ENCODE results near the gene TMEM240. TPM values are rescaled to one million over a fixed set of nuclear protein-coding genes. Genes with fewer than 3 reads are reported as not detected.
"Not testable (repeated sequence)": the region's sequence is repeated elsewhere in the genome, so short reads cannot be mapped to it uniquely, and the experiment has no call there.

Gene TMEM240
- total and polyA plus RNA-seq, 2 experiments from 2014 or later = 0.76 to 1.1 TPM

GRCh38 chr1:1517973-1518620 lies 22.3 kb downstream of the TMEM240 start:
- Histone ChIP-seq H3K27ac (no peak overlapping the region), H2AFZ (no peak overlapping the region), H3K9me3 (ENCODE audit: low read depth) (no peaks in the 10 kb centered on the region), H3K4me3 (no peak overlapping the region), H3K9me2 (ENCODE audit: insufficient read depth) (no peaks in the 10 kb centered on the region), H3K9ac (no peak overlapping the region), H3K4me2 (ENCODE audit: unreplicated experiment) (no peak overlapping the region), H3K27me3 (replicated peaks; ENCODE audit: insufficient read depth) (no peaks in the 10 kb centered on the region), H3K36me3 (ENCODE audit: low read depth) (no peaks in the 10 kb centered on the region; the same call in 1 of the 2 replicates), H3K79me2 (ENCODE audit: insufficient read depth) (peaks cover 51% of the 10 kb centered on the region), H4K20me1 (ENCODE audit: insufficient read depth) (no peaks in the 10 kb centered on the region), H3K4me1 (ENCODE audit: insufficient read depth) (no peaks in the 10 kb centered on the region), H3F3A (ENCODE audit: insufficient read depth) (no peaks in the 10 kb centered on the region)
- in situ Hi-C loops (cut with MboI) = no loop called here
- WGBS, 2 experiments (ENCODE audit: low coverage in 1 of 2, low lambda C conversion rate in 2 of 2, missing lambda C conversion rate in 2 of 2) = 92 to 95% methylated on average over 18 to 28 of the region's 28 CpGs
- no peak for DNase-seq
- TF ChIP-seq EZH2 (IDR thresholded peaks at IDR 0.05; ENCODE audit: insufficient read depth, poor library complexity, severe bottlenecking) (no peak), EZH2phosphoT487 (IDR thresholded peaks at IDR 0.05; ENCODE audit: insufficient read depth, low read depth) (no peak)

GRCh38 chr1:1516923-1517322 lies 23.5 kb downstream of the TMEM240 start:
- H3F3A ChIP-seq (ENCODE audit: insufficient read depth); H2AFZ ChIP-seq; H3K36me3 ChIP-seq (ENCODE audit: low read depth); H3K4me3 ChIP-seq; H3K4me2 ChIP-seq (ENCODE audit: unreplicated experiment); DNase-seq; H3K4me1 ChIP-seq (ENCODE audit: insufficient read depth); H3K9ac ChIP-seq; H3K27ac ChIP-seq; H3K9me2 ChIP-seq (ENCODE audit: insufficient read depth); H3K9me3 ChIP-seq (ENCODE audit: low read depth); H3K27me3 ChIP-seq (replicated peaks; ENCODE audit: insufficient read depth); H4K20me1 ChIP-seq (ENCODE audit: insufficient read depth); in situ Hi-C loops (cut with MboI): not testable (repeated sequence)
- H3K79me2 ChIP-seq (ENCODE audit: insufficient read depth) = peaks cover 53% of the 10 kb centered on the region
- WGBS, 2 experiments (ENCODE audit: low coverage in 1 of 2, low lambda C conversion rate in 2 of 2, missing lambda C conversion rate in 2 of 2) = 84 to 89% methylated on average over 13 to 14 of the region's 14 CpGs

GRCh38 chr1:1514376-1514775 lies 26.0 kb downstream of the TMEM240 start:
- H3K36me3 ChIP-seq (ENCODE audit: low read depth); H2AFZ ChIP-seq; H3K4me2 ChIP-seq (ENCODE audit: unreplicated experiment); H3K9me2 ChIP-seq (ENCODE audit: insufficient read depth); H3K4me3 ChIP-seq; H3F3A ChIP-seq (ENCODE audit: insufficient read depth); DNase-seq; H4K20me1 ChIP-seq (ENCODE audit: insufficient read depth); H3K27ac ChIP-seq; H3K4me1 ChIP-seq (ENCODE audit: insufficient read depth); H3K9me3 ChIP-seq (ENCODE audit: low read depth); H3K27me3 ChIP-seq (replicated peaks; ENCODE audit: insufficient read depth); H3K9ac ChIP-seq; in situ Hi-C loops (cut with MboI): not testable (repeated sequence)
- 75 to 76% methylated on average over 14 to 16 of the region's 16 CpGs for WGBS, 2 experiments (ENCODE audit: low coverage in 1 of 2, low lambda C conversion rate in 2 of 2, missing lambda C conversion rate in 2 of 2)
- H3K79me2 ChIP-seq (ENCODE audit: insufficient read depth) = peaks cover 41% of the 10 kb centered on the region

- in situ Hi-C loops (cut with MboI) = not testable (repeated sequence)
Observed at GRCh38 chr1:1513675-1514074, 26.7 kb downstream of the TMEM240 start.

GRCh38 chr1:1512425-1512824 lies 28.0 kb downstream of the TMEM240 start:
- H4K20me1 ChIP-seq (ENCODE audit: insufficient read depth); H3K36me3 ChIP-seq (ENCODE audit: low read depth); H3F3A ChIP-seq (ENCODE audit: insufficient read depth); H3K4me1 ChIP-seq (ENCODE audit: insufficient read depth); H2AFZ ChIP-seq; H3K27me3 ChIP-seq (replicated peaks; ENCODE audit: insufficient read depth); in situ Hi-C loops (cut with MboI); H3K9me2 ChIP-seq (ENCODE audit: insufficient read depth); H3K9me3 ChIP-seq (ENCODE audit: low read depth): not testable (repeated sequence)
- Histone ChIP-seq H3K4me3 (peak overlapping the region; percentile 84), H3K9ac (peak overlapping the region; percentile 97), H3K27ac (peak overlapping the region; percentile 94), H3K4me2 (ENCODE audit: unreplicated experiment) (peak overlapping the region; percentile 68), H3K79me2 (ENCODE audit: insufficient read depth) (peaks cover 41% of the 10 kb centered on the region)
- 1 to 2% methylated on average over 19 to 42 of the region's 52 CpGs for WGBS, 2 experiments (ENCODE audit: low coverage in 1 of 2, low lambda C conversion rate in 2 of 2, missing lambda C conversion rate in 2 of 2)
- peak; percentile 42 for DNase-seq

More at GRCh38 chr1:1513675-1514074, 26.7 kb downstream of the TMEM240 start:
- not testable (repeated sequence) for H3K4me1 ChIP-seq (ENCODE audit: insufficient read depth); H3K9me3 ChIP-seq (ENCODE audit: low read depth); H3K9me2 ChIP-seq (ENCODE audit: insufficient read depth); H4K20me1 ChIP-seq (ENCODE audit: insufficient read depth); H2AFZ ChIP-seq; H3F3A ChIP-seq (ENCODE audit: insufficient read depth); H3K4me2 ChIP-seq (ENCODE audit: unreplicated experiment); DNase-seq; H3K27me3 ChIP-seq (replicated peaks; ENCODE audit: insufficient read depth); H3K36me3 ChIP-seq (ENCODE audit: low read depth); H3K27ac ChIP-seq
- 81 to 90% methylated on average over 15 to 18 of the region's 18 CpGs for WGBS, 2 experiments (ENCODE audit: low coverage in 1 of 2, low lambda C conversion rate in 2 of 2, missing lambda C conversion rate in 2 of 2)
- Histone ChIP-seq H3K79me2 (ENCODE audit: insufficient read depth) (peaks cover 41% of the 10 kb centered on the region), H3K4me3 (peak overlapping the region; percentile 40; the same call in 1 of the 2 replicates), H3K9ac (peak overlapping the region; percentile 97)

Data from GM23248 (cell line).